Measurements from ENCODE around the gene MED12L. TPM values are rescaled to one million over a fixed set of nuclear protein-coding genes. Genes with fewer than 3 reads are reported as not detected.

MED12L gene
- total and polyA plus RNA-seq, 4 experiments from 2014 or later = 0.35 to 0.78 TPM; not detected in 2

DNA sequence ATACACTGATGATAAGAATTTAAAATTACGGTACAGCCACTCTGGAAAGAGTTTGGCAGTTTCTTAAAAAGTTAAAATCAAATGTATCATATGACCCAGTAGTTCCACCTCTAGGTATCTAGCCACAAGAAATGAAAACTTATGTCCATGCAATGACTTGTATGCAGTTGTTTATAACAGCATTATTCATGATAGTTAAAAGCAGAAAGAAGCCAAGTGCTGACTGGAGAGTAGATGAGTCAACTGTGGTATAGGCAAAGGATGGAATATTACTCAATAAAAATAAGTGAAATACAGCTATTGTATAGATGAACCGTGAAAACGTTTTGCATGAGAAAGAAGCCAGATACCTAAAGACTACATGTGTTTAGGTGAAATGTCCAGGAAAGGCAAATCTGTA lies 216.3 kb downstream of the MED12L start:
- POLR2A ChIA-PET (ENCODE audit: partially characterized antibody) = no interaction called here
- H3K27me3 Mint-ChIP-seq = peaks cover 12 to 18% of the 10 kb centered on the region in 2 donors
- peaks cover 0 to 1% (median 0%) of the 10 kb centered on the region in 8 donors for H3K9me3 Mint-ChIP-seq
- Histone ChIP-seq H3K27me3 (ENCODE audit: insufficient read depth, low read length) (no peaks in the 10 kb centered on the region), H3K27ac (ENCODE audit: low read depth, low read length) (no peak overlapping the region), H3K4me3 (ENCODE audit: low read length in 2 of 2) (no peak overlapping the region), H3K9me3 (ENCODE audit: control insufficient read depth in 1 of 2, low read length in 2 of 2) (no peaks in the 10 kb centered on the region), H3K4me1 (ENCODE audit: insufficient read depth, low read length) (peaks cover 10% of the 10 kb centered on the region), H3K36me3 (ENCODE audit: insufficient read depth, low read length) (no peaks in the 10 kb centered on the region)
- CTCF ChIA-PET (ENCODE audit: partially characterized antibody) = no interaction called here
- no peak for DNase-seq
- no peaks in the 10 kb centered on the region for H3K36me3 Mint-ChIP-seq
- H3K27ac Mint-ChIP-seq = no peak overlapping the region
- intact Hi-C loops (cut with micrococcal nuclease) = no loop called here
- H3K4me3 Mint-ChIP-seq = no peak overlapping the region
- peaks cover 5 to 14% (median 12%) of the 10 kb centered on the region in 4 donors for H3K4me1 Mint-ChIP-seq

DNA sequence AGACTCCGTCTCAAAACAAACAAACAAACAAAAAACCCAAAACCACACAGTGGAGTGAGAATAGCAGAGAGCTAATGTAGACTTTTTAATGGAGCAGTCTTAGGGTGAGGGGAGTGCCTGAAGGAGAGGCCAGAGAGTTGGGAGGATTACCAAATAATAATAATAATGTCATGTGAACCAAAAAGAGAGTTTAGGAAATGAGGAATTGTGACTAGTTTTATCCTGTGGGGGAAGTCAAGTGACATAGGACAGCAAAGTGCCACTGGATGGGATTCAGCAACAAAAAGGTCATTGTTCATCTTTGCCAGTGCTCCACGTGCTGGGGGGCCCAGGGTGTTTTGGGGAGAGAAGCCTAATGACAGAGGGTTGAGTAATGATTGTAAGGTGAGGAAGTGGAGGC lies 218.3 kb downstream of the MED12L start:
- H3K4me1 Mint-ChIP-seq = peaks cover 5 to 14% (median 12%) of the 10 kb centered on the region in 4 donors
- CTCF ChIA-PET (ENCODE audit: partially characterized antibody) = interaction anchor here (0.7 kb wide), 1 partner anchor 23 kb away, joined by 4 read pairs; no protein-coding TSS in a partner anchor
- H3K9me3 Mint-ChIP-seq = peaks cover 0 to 3% (median 0%) of the 10 kb centered on the region in 8 donors
- Histone ChIP-seq H3K4me1 (ENCODE audit: insufficient read depth, low read length) (peaks cover 10% of the 10 kb centered on the region), H3K36me3 (ENCODE audit: insufficient read depth, low read length) (no peaks in the 10 kb centered on the region), H3K9me3 (ENCODE audit: control insufficient read depth in 1 of 2, low read length in 2 of 2) (no peaks in the 10 kb centered on the region), H3K27me3 (ENCODE audit: insufficient read depth, low read length) (no peaks in the 10 kb centered on the region), H3K27ac (ENCODE audit: low read depth, low read length) (no peak overlapping the region), H3K4me3 (ENCODE audit: low read length in 2 of 2) (no peak overlapping the region)
- H3K27ac Mint-ChIP-seq = no peak overlapping the region
- H3K27me3 Mint-ChIP-seq = peaks cover 10 to 15% of the 10 kb centered on the region in 2 donors
- DNase-seq = no peak
- intact Hi-C loops (cut with micrococcal nuclease) = no loop called here
- no peaks in the 10 kb centered on the region for H3K36me3 Mint-ChIP-seq
- POLR2A ChIA-PET (ENCODE audit: partially characterized antibody) = no interaction called here
- no peak overlapping the region for H3K4me3 Mint-ChIP-seq

DNA sequence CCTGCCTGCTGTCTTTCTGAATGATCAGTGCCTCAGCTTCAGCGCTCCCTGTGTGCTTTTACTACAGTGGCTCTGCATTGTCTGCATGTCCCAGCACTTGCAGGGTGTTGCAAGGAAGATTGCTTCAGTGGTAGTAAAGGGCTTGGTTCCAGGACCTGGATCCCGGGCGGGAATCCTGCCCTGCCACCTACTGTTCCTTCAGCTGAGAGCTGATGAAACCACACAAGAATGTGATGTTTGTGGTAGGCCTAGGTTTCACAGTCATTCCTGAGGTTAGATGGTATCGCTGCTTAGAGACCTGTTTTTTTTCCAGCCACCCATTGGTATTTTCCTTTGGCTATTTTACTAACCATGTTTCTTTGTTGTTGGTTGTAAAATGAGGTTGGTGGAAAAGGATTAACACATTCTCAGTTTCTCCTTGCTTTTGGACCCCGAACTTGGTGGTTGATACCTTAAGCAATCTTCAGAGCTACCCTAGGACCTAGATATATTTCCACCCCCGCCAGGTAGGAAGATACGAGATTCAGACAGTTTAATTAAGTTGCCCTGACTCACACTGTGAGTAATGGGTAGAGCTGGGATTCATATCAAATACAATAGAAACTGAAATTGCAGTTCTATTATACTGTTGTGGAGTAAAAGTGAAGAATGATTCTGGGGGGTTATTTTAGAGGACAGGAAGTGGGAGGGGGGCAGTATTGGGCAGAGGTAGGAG lies 219.8 kb downstream of the MED12L start:
- no peak overlapping the region for H3K4me3 ChIP-seq (ENCODE audit: low read length in 2 of 2)
- no peaks in the 10 kb centered on the region for H3K36me3 Mint-ChIP-seq
- peaks cover 5 to 14% (median 12%) of the 10 kb centered on the region in 4 donors for H3K4me1 Mint-ChIP-seq
- H3K27me3 Mint-ChIP-seq = peaks cover 12% of the 10 kb centered on the region in 2 donors
- H3K27ac Mint-ChIP-seq = peak overlapping the region in 1 of 7 donors; percentile 6
- H3K9me3 Mint-ChIP-seq = peaks cover 0 to 3% (median 0%) of the 10 kb centered on the region in 8 donors
- peak in 1 of 5 donors; percentile 48 for DNase-seq
- H3K9me3 ChIP-seq (ENCODE audit: control insufficient read depth in 1 of 2, low read length in 2 of 2) = no peaks in the 10 kb centered on the region
- intact Hi-C loops (cut with micrococcal nuclease) = no loop called here
- peak overlapping the region in 2 of 8 donors; percentile 0 to 40 for H3K4me3 Mint-ChIP-seq
- CTCF ChIA-PET (ENCODE audit: partially characterized antibody) = interaction anchor here (1.0 kb wide), 2 partner anchors 23 to 153 kb away, joined by 3 to 4 read pairs; no protein-coding TSS in a partner anchor
- H3K4me1 ChIP-seq (ENCODE audit: insufficient read depth, low read length) = peaks cover 10% of the 10 kb centered on the region
- H3K27ac ChIP-seq (ENCODE audit: low read depth, low read length) = no peak overlapping the region
- H3K36me3 ChIP-seq (ENCODE audit: insufficient read depth, low read length) = no peaks in the 10 kb centered on the region
- POLR2A ChIA-PET (ENCODE audit: partially characterized antibody) = interaction anchor here (0.6 kb wide), 1 partner anchor 127 kb away, joined by 3 read pairs; no protein-coding TSS in a partner anchor
- H3K27me3 ChIP-seq (ENCODE audit: insufficient read depth, low read length) = no peaks in the 10 kb centered on the region

DNA sequence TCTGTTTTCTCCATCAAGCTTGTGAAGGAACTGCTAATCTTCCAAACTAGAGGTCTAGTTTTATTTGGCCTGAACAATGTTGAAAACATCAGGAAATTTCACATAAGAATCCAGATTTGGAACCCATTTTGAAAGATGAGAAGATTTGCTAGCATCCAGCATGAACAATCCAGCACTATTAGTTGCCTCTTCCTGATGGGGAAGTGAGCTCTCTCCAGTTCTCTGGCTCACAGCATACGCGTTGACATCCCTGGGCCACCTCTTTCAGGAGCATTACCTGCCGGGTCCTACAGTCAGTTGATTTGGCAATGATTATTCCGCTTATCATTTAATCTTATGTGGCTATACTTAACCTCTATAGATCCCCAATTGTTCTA lies 220.3 kb downstream of the MED12L start:
- Histone ChIP-seq H3K9me3 (ENCODE audit: control insufficient read depth in 1 of 2, low read length in 2 of 2) (no peaks in the 10 kb centered on the region), H3K36me3 (ENCODE audit: insufficient read depth, low read length) (no peaks in the 10 kb centered on the region), H3K27ac (ENCODE audit: low read depth, low read length) (no peak overlapping the region), H3K4me1 (ENCODE audit: insufficient read depth, low read length) (peaks cover 10% of the 10 kb centered on the region), H3K27me3 (ENCODE audit: insufficient read depth, low read length) (no peaks in the 10 kb centered on the region), H3K4me3 (ENCODE audit: low read length in 2 of 2) (no peak overlapping the region)
- no peak for DNase-seq
- H3K27me3 Mint-ChIP-seq = peaks cover 9 to 11% of the 10 kb centered on the region in 2 donors
- peak overlapping the region in 1 of 7 donors; percentile 6 for H3K27ac Mint-ChIP-seq
- ChIA-PET POLR2A (ENCODE audit: partially characterized antibody) (no interaction called here), CTCF (ENCODE audit: partially characterized antibody) (interaction anchor here (1.0 kb wide), 1 partner anchor 153 kb away, joined by 4 read pairs; no protein-coding TSS in a partner anchor)
- peak overlapping the region in 1 of 8 donors; percentile 40 for H3K4me3 Mint-ChIP-seq
- H3K4me1 Mint-ChIP-seq = peaks cover 5 to 14% (median 12%) of the 10 kb centered on the region in 4 donors
- intact Hi-C loops (cut with micrococcal nuclease) = no loop called here
- no peaks in the 10 kb centered on the region for H3K36me3 Mint-ChIP-seq
- H3K9me3 Mint-ChIP-seq = peaks cover 0 to 3% (median 0%) of the 10 kb centered on the region in 8 donors

DNA sequence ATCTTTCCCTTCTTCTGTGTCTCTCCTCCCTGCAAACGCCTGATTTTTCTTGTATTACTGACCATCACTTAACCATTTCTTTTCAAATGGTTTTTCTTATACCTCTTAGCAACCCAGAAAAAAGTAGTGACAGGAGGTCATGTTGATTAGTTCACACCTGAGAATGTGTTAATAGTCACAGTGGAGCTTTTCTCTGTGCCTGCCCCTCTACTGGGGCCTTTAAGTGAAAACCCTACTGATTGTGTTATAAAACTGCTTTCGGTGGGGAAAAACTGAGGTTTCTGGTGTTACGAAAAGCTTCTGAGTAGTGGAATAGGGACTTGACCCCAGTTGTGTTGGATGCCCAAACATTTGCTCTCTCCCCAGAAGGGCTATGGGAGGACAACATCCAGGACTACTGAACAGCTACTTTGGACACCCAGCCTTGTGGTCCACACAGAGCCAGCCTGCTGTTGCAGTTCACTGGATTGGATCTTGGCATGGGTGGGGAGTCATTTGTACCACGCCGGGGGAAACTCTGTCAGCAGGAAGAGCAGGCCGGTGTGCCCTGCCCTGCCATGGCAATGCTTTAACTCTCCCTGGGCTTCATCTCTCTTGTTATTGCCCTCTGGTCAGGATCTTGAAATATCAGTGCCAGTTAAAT lies 220.8 kb downstream of the MED12L start:
- CTCF ChIA-PET (ENCODE audit: partially characterized antibody) = interaction anchor here (1.1 kb wide), 1 partner anchor 9 kb away, joined by 3 read pairs; no protein-coding TSS in a partner anchor
- no peak for DNase-seq
- Histone ChIP-seq H3K36me3 (ENCODE audit: insufficient read depth, low read length) (no peaks in the 10 kb centered on the region), H3K27me3 (ENCODE audit: insufficient read depth, low read length) (no peaks in the 10 kb centered on the region), H3K9me3 (ENCODE audit: control insufficient read depth in 1 of 2, low read length in 2 of 2) (no peaks in the 10 kb centered on the region), H3K4me3 (ENCODE audit: low read length in 2 of 2) (no peak overlapping the region), H3K4me1 (ENCODE audit: insufficient read depth, low read length) (peaks cover 10% of the 10 kb centered on the region), H3K27ac (ENCODE audit: low read depth, low read length) (no peak overlapping the region)
- Mint-ChIP-seq H3K9me3 (peaks cover 0 to 3% (median 0%) of the 10 kb centered on the region in 8 donors), H3K36me3 (no peaks in the 10 kb centered on the region), H3K27me3 (peaks cover 8 to 9% of the 10 kb centered on the region in 2 donors), H3K4me3 (no peak overlapping the region), H3K27ac (no peak overlapping the region), H3K4me1 (peaks cover 5 to 14% (median 12%) of the 10 kb centered on the region in 4 donors)
- POLR2A ChIA-PET (ENCODE audit: partially characterized antibody) = no interaction called here
- intact Hi-C loops (cut with micrococcal nuclease) = no loop called here

DNA sequence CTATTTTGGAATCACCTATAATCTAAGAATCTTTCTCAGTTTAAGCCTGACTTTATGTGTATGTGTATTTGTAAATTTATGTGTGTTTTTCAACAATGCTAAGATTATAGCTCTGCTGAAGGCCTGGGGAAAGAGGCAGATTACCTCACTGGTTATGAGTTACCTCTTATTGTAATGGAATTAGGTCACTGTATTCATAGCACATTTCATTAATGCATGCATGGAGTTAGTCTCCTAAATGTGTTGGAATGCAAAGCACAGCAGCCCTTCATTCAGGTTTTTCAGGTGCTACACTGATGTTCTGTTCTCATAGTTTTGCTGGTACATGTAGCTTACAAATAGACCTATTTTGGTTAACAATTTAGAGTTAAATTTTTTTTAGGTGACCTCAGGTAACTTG lies 221.7 kb downstream of the MED12L start:
- ChIA-PET POLR2A (ENCODE audit: partially characterized antibody) (no interaction called here), CTCF (ENCODE audit: partially characterized antibody) (interaction anchor here (1.1 to 1.4 kb wide), 2 partner anchors 10 to 19 kb away, joined by 3 to 6 read pairs; no protein-coding TSS in a partner anchor)
- Histone ChIP-seq H3K4me1 (ENCODE audit: insufficient read depth, low read length) (peaks cover 10% of the 10 kb centered on the region), H3K4me3 (ENCODE audit: low read length in 2 of 2) (no peak overlapping the region), H3K9me3 (ENCODE audit: control insufficient read depth in 1 of 2, low read length in 2 of 2) (no peaks in the 10 kb centered on the region), H3K27ac (ENCODE audit: low read depth, low read length) (no peak overlapping the region), H3K27me3 (ENCODE audit: insufficient read depth, low read length) (no peaks in the 10 kb centered on the region), H3K36me3 (ENCODE audit: insufficient read depth, low read length) (no peaks in the 10 kb centered on the region)
- DNase-seq = no peak
- no peak overlapping the region for H3K4me3 Mint-ChIP-seq
- H3K27me3 Mint-ChIP-seq = peaks cover 7 to 8% of the 10 kb centered on the region in 2 donors
- H3K27ac Mint-ChIP-seq = no peak overlapping the region
- intact Hi-C loops (cut with micrococcal nuclease) = no loop called here
- peaks cover 0 to 3% (median 0%) of the 10 kb centered on the region in 8 donors for H3K9me3 Mint-ChIP-seq
- H3K4me1 Mint-ChIP-seq = peaks cover 5 to 14% (median 12%) of the 10 kb centered on the region in 4 donors
- no peaks in the 10 kb centered on the region for H3K36me3 Mint-ChIP-seq

Measured in CD4-positive, alpha-beta memory T cell (primary cell).